ENCODE data around the gene GALNT17.
"Not testable (repeated sequence)": the region's sequence is repeated elsewhere in the genome, so short reads cannot be mapped to it uniquely, and the experiment has no call there.

The GALNT17 gene

DNA sequence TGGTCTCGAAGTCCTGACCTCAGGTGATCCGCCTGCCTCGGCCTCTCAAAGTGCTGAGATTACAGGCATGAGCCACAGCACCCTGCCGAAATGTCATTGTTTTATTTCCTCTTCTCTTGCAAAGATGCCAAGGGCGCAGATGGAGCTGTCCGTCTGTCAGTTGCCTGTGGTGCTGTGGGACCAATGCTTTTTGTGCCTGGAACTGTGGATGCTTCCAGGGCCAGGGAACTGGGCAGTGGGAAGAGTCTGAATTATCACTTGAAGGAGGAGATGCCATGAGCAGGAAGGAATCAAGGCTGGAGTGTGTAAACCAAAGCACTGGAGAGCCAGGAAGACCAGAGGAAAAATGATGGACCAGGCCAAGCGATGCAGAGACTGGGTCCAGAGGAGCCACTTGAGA, 459.9 kb downstream of the GALNT17 start:
- Histone ChIP-seq H3K27me3 (ENCODE audit: insufficient read depth, insufficient read length) (no peaks in the 10 kb centered on the region), H3K9me3 (ENCODE audit: insufficient read depth, low read length) (peaks cover 6% of the 10 kb centered on the region; the same call in 1 of the 2 replicates), H3K36me3 (ENCODE audit: insufficient read depth, insufficient read length, low read length) (no peaks in the 10 kb centered on the region), H3K4me1 (ENCODE audit: insufficient read depth, insufficient read length) (no peaks in the 10 kb centered on the region), H3K9ac (ENCODE audit: insufficient read length, low read depth) (no peak overlapping the region), H3K4me3 (ENCODE audit: insufficient read length, low read depth) (no peak overlapping the region)
- no peak for TF ChIP-seq SUZ12 (IDR thresholded peaks at IDR 0.05; ENCODE audit: extremely low read depth, insufficient read depth, insufficient read length)
- TF ChIP-seq YY1 (IDR thresholded peaks at IDR 0.05; ENCODE audit: insufficient read depth, insufficient read length): no peak
- TF ChIP-seq ZNF274 (IDR thresholded peaks at IDR 0.05; ENCODE audit: low read depth, low read length): no peak
- DNase-seq (ENCODE audit: low read depth, low spot score): no peak

DNA sequence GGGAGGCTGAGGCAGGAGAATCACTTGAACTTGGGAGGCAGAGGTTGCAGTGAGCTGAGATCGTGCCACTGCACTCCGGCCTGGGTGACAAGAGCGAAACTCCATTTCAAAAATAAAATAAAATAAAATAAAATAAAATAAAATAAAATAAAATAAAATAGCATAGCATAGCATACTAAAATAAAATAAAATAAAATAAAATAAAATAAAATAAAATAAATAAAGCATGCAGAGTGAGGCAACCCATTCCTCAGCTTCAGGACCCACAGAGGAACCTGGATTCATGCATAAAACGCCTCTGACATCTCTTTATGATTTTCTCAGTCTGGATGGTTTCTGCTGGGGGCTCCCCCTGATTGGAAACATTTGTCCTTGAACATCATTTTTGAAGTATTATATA, 460.4 kb downstream of the GALNT17 start:
- H3K4me1 ChIP-seq (ENCODE audit: insufficient read depth, insufficient read length); H3K36me3 ChIP-seq (ENCODE audit: insufficient read depth, insufficient read length, low read length); H3K4me3 ChIP-seq (ENCODE audit: insufficient read length, low read depth); DNase-seq (ENCODE audit: low read depth, low spot score); H3K9me3 ChIP-seq (ENCODE audit: insufficient read depth, low read length); H3K9ac ChIP-seq (ENCODE audit: insufficient read length, low read depth); H3K27me3 ChIP-seq (ENCODE audit: insufficient read depth, insufficient read length): not testable (repeated sequence)

DNA sequence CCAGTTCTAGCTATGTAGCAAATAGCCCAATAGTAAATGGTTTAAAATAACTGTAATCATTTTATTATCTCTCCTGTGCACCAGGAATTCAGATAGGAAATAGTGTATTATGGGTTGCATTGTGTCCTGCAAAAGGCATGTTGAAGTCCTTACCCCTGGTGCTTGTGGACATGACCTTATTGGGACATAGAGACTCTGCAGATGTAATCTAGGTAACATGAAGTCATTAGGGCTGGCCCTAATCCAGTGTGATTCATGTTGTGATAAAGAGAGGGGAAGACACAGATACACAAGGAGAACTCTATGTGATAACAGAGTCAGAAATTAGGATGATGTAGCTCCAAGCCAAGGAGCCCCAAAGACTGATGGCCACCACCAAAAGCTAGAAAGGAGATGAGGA, 462.8 kb downstream of the GALNT17 start:
- no peak for TF ChIP-seq YY1 (IDR thresholded peaks at IDR 0.05; ENCODE audit: insufficient read depth, insufficient read length)
- no peak for TF ChIP-seq SUZ12 (IDR thresholded peaks at IDR 0.05; ENCODE audit: extremely low read depth, insufficient read depth, insufficient read length)
- TF ChIP-seq ZNF274 (IDR thresholded peaks at IDR 0.05; ENCODE audit: low read depth, low read length): no peak
- no peaks in the 10 kb centered on the region for H3K36me3 ChIP-seq (ENCODE audit: insufficient read depth, insufficient read length, low read length)
- H3K4me3 ChIP-seq (ENCODE audit: insufficient read length, low read depth): no peak overlapping the region
- no peaks in the 10 kb centered on the region for H3K4me1 ChIP-seq (ENCODE audit: insufficient read depth, insufficient read length)
- H3K9ac ChIP-seq (ENCODE audit: insufficient read length, low read depth): no peak overlapping the region
- H3K27me3 ChIP-seq (ENCODE audit: insufficient read depth, insufficient read length): no peaks in the 10 kb centered on the region
- DNase-seq (ENCODE audit: low read depth, low spot score): no peak
- no peaks in the 10 kb centered on the region for H3K9me3 ChIP-seq (ENCODE audit: insufficient read depth, low read length)

DNA sequence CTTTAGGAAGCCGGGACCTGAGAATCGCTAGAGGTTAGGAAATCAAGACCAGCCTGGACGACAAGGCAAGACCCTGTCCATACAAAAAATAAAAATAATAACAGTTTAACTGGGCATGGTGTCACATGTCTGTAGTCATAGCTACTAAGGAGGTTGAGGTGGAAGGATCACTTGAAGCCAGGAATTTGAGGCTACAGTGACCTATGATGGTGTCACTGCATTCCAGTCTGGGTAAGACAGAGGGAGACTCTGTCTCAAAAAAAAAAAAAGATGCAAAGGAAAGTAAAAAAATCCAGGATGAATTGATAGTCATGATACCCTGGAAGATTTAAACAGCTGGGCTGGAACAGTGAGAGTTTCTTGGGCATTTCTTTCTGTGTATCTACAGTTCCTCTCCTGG, 463.2 kb downstream of the GALNT17 start:
- H3K4me3 ChIP-seq (ENCODE audit: insufficient read length, low read depth): no peak overlapping the region
- TF ChIP-seq ZNF274 (IDR thresholded peaks at IDR 0.05; ENCODE audit: low read depth, low read length): no peak
- TF ChIP-seq SUZ12 (IDR thresholded peaks at IDR 0.05; ENCODE audit: extremely low read depth, insufficient read depth, insufficient read length): no peak
- TF ChIP-seq YY1 (IDR thresholded peaks at IDR 0.05; ENCODE audit: insufficient read depth, insufficient read length): no peak
- DNase-seq (ENCODE audit: low read depth, low spot score): no peak
- no peak overlapping the region for H3K9ac ChIP-seq (ENCODE audit: insufficient read length, low read depth)
- no peaks in the 10 kb centered on the region for H3K9me3 ChIP-seq (ENCODE audit: insufficient read depth, low read length)
- H3K36me3 ChIP-seq (ENCODE audit: insufficient read depth, insufficient read length, low read length): no peaks in the 10 kb centered on the region
- H3K27me3 ChIP-seq (ENCODE audit: insufficient read depth, insufficient read length): no peaks in the 10 kb centered on the region
- no peaks in the 10 kb centered on the region for H3K4me1 ChIP-seq (ENCODE audit: insufficient read depth, insufficient read length)

DNA sequence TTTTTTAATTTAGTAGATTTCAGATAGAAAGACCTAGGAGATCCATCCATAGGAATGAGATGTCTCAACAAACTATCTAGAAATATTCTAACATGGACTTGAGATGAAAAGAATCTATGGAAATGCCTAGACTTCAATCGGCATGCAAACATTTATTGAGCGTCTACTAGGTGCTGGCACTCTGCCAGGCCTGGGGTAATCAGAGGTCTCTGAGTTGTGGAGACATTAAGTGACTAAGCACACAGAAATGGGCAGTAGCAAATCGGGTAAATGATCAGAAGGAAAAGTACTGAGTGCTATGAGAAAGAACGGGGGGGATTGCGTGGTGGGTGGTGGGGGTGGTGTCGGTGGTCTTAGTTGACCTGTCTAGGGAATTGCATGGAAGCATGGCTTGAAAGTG, 466.6 kb downstream of the GALNT17 start:
- no peak for DNase-seq (ENCODE audit: low read depth, low spot score)
- TF ChIP-seq ZNF274 (IDR thresholded peaks at IDR 0.05; ENCODE audit: low read depth, low read length): no peak
- no peak for TF ChIP-seq SUZ12 (IDR thresholded peaks at IDR 0.05; ENCODE audit: extremely low read depth, insufficient read depth, insufficient read length)
- TF ChIP-seq YY1 (IDR thresholded peaks at IDR 0.05; ENCODE audit: insufficient read depth, insufficient read length): no peak
- Histone ChIP-seq H3K9ac (ENCODE audit: insufficient read length, low read depth) (no peak overlapping the region), H3K27me3 (ENCODE audit: insufficient read depth, insufficient read length) (no peaks in the 10 kb centered on the region), H3K9me3 (ENCODE audit: insufficient read depth, low read length) (no peaks in the 10 kb centered on the region), H3K4me3 (ENCODE audit: insufficient read length, low read depth) (no peak overlapping the region), H3K36me3 (ENCODE audit: insufficient read depth, insufficient read length, low read length) (no peaks in the 10 kb centered on the region), H3K4me1 (ENCODE audit: insufficient read depth, insufficient read length) (no peaks in the 10 kb centered on the region)

DNA sequence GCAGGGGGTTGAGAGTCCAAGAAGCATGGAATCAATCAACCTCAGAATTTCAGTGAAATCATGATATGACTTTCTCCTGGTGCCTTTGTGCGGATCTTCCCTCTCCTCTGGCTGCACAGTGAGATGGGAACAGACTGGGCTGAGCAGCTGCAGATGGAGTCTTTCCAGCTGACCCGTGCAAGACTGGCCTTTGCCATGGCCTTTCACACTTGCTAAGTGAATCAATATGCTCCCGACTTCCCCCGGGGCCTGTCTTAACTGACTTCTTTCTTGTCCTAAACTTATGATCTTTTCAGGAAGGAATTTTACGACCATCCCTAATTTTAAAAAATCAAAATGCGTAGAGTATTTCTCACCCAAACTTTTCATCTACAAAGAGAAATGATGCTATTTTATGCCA, 469.9 kb downstream of the GALNT17 start:
- Histone ChIP-seq H3K4me3 (ENCODE audit: insufficient read length, low read depth) (no peak overlapping the region), H3K27me3 (ENCODE audit: insufficient read depth, insufficient read length) (no peaks in the 10 kb centered on the region), H3K9me3 (ENCODE audit: insufficient read depth, low read length) (no peaks in the 10 kb centered on the region), H3K36me3 (ENCODE audit: insufficient read depth, insufficient read length, low read length) (no peaks in the 10 kb centered on the region), H3K4me1 (ENCODE audit: insufficient read depth, insufficient read length) (no peaks in the 10 kb centered on the region), H3K9ac (ENCODE audit: insufficient read length, low read depth) (no peak overlapping the region)
- TF ChIP-seq YY1 (IDR thresholded peaks at IDR 0.05; ENCODE audit: insufficient read depth, insufficient read length) (no peak), ZNF274 (IDR thresholded peaks at IDR 0.05; ENCODE audit: low read depth, low read length) (no peak), SUZ12 (IDR thresholded peaks at IDR 0.05; ENCODE audit: extremely low read depth, insufficient read depth, insufficient read length) (no peak)
- no peak for DNase-seq (ENCODE audit: low read depth, low spot score)

DNA sequence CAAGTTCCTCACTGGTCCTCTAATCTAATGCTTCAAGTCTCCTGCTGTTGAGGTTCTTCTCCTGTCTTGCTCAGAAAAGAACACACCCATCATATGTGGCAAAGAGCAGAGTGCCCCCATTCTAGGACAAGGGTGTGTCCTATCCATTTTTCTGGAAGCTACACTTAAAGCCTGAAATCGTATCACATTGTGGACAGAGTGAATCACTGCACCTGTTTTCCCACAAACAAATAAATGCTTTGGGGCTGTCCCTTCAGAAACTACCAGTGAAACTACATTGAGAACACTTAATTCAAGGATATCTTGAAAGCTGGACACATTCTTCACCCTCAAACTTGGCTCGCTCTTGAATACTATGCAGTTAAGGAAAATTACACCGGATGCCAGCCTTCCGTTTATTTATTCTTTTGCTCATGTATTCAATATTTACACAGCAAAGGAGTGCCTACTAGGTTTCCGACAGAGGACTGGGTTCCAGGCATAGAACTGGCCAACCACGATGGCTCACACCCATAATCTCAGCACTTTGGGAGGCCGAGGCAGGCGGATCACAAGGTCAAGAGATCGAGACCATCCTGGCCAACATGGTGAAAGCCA, 473.0 kb downstream of the GALNT17 start:
- TF ChIP-seq ZNF274 (IDR thresholded peaks at IDR 0.05; ENCODE audit: low read depth, low read length) (no peak), SUZ12 (IDR thresholded peaks at IDR 0.05; ENCODE audit: extremely low read depth, insufficient read depth, insufficient read length) (no peak), YY1 (IDR thresholded peaks at IDR 0.05; ENCODE audit: insufficient read depth, insufficient read length) (no peak)
- DNase-seq (ENCODE audit: low read depth, low spot score): no peak
- H3K9me3 ChIP-seq (ENCODE audit: insufficient read depth, low read length): no peaks in the 10 kb centered on the region
- H3K9ac ChIP-seq (ENCODE audit: insufficient read length, low read depth): no peak overlapping the region
- H3K4me3 ChIP-seq (ENCODE audit: insufficient read length, low read depth): no peak overlapping the region
- H3K27me3 ChIP-seq (ENCODE audit: insufficient read depth, insufficient read length): no peaks in the 10 kb centered on the region
- H3K4me1 ChIP-seq (ENCODE audit: insufficient read depth, insufficient read length): no peaks in the 10 kb centered on the region
- H3K36me3 ChIP-seq (ENCODE audit: insufficient read depth, insufficient read length, low read length): no peaks in the 10 kb centered on the region

DNA sequence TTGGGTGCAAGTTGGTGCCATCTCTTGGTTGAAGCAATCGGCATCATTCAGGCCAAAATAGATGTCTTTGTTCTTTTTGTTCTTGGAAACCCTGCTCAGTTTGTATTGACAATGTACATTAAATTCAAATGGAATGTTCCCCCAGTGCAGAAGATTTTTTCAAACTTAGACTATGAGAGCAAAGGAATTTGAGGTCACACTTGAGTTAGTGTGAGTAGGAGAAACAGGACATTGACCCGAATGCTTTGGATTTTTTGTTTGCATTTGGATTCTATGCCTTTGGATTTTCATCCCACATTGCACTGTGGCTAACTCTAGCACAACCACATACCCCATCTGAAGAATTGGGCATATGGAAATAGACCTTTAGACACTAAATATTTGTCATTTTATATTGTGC, 480.0 kb downstream of the GALNT17 start:
- no peaks in the 10 kb centered on the region for H3K27me3 ChIP-seq (ENCODE audit: insufficient read depth, insufficient read length)
- H3K36me3 ChIP-seq (ENCODE audit: insufficient read depth, insufficient read length, low read length): no peaks in the 10 kb centered on the region
- no peak for DNase-seq (ENCODE audit: low read depth, low spot score)
- no peak overlapping the region for H3K9ac ChIP-seq (ENCODE audit: insufficient read length, low read depth)
- no peaks in the 10 kb centered on the region for H3K9me3 ChIP-seq (ENCODE audit: insufficient read depth, low read length)
- H3K4me1 ChIP-seq (ENCODE audit: insufficient read depth, insufficient read length): no peaks in the 10 kb centered on the region
- TF ChIP-seq YY1 (IDR thresholded peaks at IDR 0.05; ENCODE audit: insufficient read depth, insufficient read length): no peak
- TF ChIP-seq ZNF274 (IDR thresholded peaks at IDR 0.05; ENCODE audit: low read depth, low read length): no peak
- TF ChIP-seq SUZ12 (IDR thresholded peaks at IDR 0.05; ENCODE audit: extremely low read depth, insufficient read depth, insufficient read length): no peak
- no peak overlapping the region for H3K4me3 ChIP-seq (ENCODE audit: insufficient read length, low read depth)
